Measurements from ENCODE around the gene PDK2. TPM values are rescaled to one million over a fixed set of nuclear protein-coding genes. Genes with fewer than 3 reads are reported as not detected.

PDK2 gene
- total and polyA plus RNA-seq, 2 experiments from 2014 or later = 12.0 to 15.9 TPM

GRCh38 chr17:50050431-50051032 lies 44.6 kb upstream of the PDK2 start:
- no peak overlapping the region; the same call in 1 of the 2 replicates for H2AFZ ChIP-seq
- no peaks in the 10 kb centered on the region for H3K36me3 ChIP-seq (ENCODE audit: insufficient read depth)
- H3K4me2 ChIP-seq = peak overlapping the region; percentile 38; the same call in 1 of the 2 replicates
- no peaks in the 10 kb centered on the region for H3K9me2 ChIP-seq (ENCODE audit: insufficient read depth)
- H3K4me1 ChIP-seq (ENCODE audit: insufficient read depth) = peaks cover 26% of the 10 kb centered on the region; the same call in 1 of the 2 replicates
- Mint-ChIP-seq H3K9me3 (no peaks in the 10 kb centered on the region), H3K4me3 (no peak overlapping the region), H3K27ac (no peak overlapping the region), H3K36me3 (ENCODE audit: low read depth) (no peaks in the 10 kb centered on the region), H3K27me3 (ENCODE audit: insufficient read depth, low read depth, poor library complexity) (peaks cover 33% of the 10 kb centered on the region), H3K4me1 (peaks cover 52% of the 10 kb centered on the region)
- H4K20me1 ChIP-seq (replicated peaks; ENCODE audit: insufficient read depth) = no peaks in the 10 kb centered on the region
- TF ChIP-seq POLR2AphosphoS5 (IDR thresholded peaks at IDR 0.05; ENCODE audit: low read depth) = no peak
- no peak for TF ChIP-seq EZH2phosphoT487 (IDR thresholded peaks at IDR 0.05; ENCODE audit: unreplicated experiment)
- no peak for TF ChIP-seq CTCF (conservative IDR thresholded peaks at IDR 0.05; ENCODE audit: low read depth in 2 of 2)
- TF ChIP-seq NANOG (IDR thresholded peaks at IDR 0.05; ENCODE audit: borderline replicate concordance) = no peak
- TF ChIP-seq ETS1 (IDR thresholded peaks at IDR 0.05) = no peak
- no peak for TF ChIP-seq CREB1 (CRISPR knock-in tag; IDR thresholded peaks at IDR 0.05; ENCODE audit: low read depth)
- TF ChIP-seq ZNF114 (CRISPR knock-in tag; IDR thresholded peaks at IDR 0.05) = no peak
- no peak for TF ChIP-seq JUNB (IDR thresholded peaks at IDR 0.05; ENCODE audit: unreplicated experiment)
- no peak for TF ChIP-seq ZNF331 (CRISPR knock-in tag; IDR thresholded peaks at IDR 0.05; ENCODE audit: low read depth)
- no peak for TF ChIP-seq EZH2 (IDR thresholded peaks at IDR 0.05; ENCODE audit: low read depth, unreplicated experiment)
- TF ChIP-seq ZNF462 (CRISPR knock-in tag; IDR thresholded peaks at IDR 0.05) = no peak
- TF ChIP-seq REST (IDR thresholded peaks at IDR 0.05; ENCODE audit: unreplicated experiment) = no peak
- no peak for TF ChIP-seq STAT1 (IDR thresholded peaks at IDR 0.05; ENCODE audit: unreplicated experiment)
- no peaks in the 10 kb centered on the region for H3K79me2 ChIP-seq (replicated peaks; ENCODE audit: insufficient read depth)
- H3K4me3 ChIP-seq = no peak overlapping the region
- no peak for ATAC-seq
- no peak overlapping the region for H3K27ac ChIP-seq (ENCODE audit: low read depth)
- no peaks in the 10 kb centered on the region for H3K27me3 ChIP-seq (ENCODE audit: insufficient read depth)
- peaks cover 18% of the 10 kb centered on the region for H3F3A ChIP-seq (replicated peaks; ENCODE audit: low read depth)
- DNase-seq (ENCODE audit: low spot score) = no peak
